ENCODE measurements around the gene GLI3.

GRCh38 chr7:42176724-42177101 lies 60.3 kb downstream of the GLI3 start:
- TF ChIP-seq GABPA (IDR thresholded peaks at IDR 0.05; ENCODE audit: low read depth) (no peak), POLR2AphosphoS5 (IDR thresholded peaks at IDR 0.05; ENCODE audit: low read depth, low read length) (no peak), USF2 (IDR thresholded peaks at IDR 0.05; ENCODE audit: borderline replicate concordance, low read depth, low read length) (no peak), CTCF (IDR thresholded peaks at IDR 0.05) (no peak), MAX (IDR thresholded peaks at IDR 0.05; ENCODE audit: low read depth) (no peak), PBX3 (IDR thresholded peaks at IDR 0.05) (no peak)

All from SK-N-SH (cell line).